ENCODE data around the gene TAAR8. TPM values are rescaled to one million over a fixed set of nuclear protein-coding genes. Genes with fewer than 3 reads are reported as not detected.

TAAR8 gene, protein sequence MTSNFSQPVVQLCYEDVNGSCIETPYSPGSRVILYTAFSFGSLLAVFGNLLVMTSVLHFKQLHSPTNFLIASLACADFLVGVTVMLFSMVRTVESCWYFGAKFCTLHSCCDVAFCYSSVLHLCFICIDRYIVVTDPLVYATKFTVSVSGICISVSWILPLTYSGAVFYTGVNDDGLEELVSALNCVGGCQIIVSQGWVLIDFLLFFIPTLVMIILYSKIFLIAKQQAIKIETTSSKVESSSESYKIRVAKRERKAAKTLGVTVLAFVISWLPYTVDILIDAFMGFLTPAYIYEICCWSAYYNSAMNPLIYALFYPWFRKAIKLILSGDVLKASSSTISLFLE
- total RNA-seq (not detected in 2 replicates), polyA plus RNA-seq (not detected in 2 replicates), polyA minus RNA-seq (not detected in 2 replicates)
- total RNA-seq (2013), result not detected

DNA sequence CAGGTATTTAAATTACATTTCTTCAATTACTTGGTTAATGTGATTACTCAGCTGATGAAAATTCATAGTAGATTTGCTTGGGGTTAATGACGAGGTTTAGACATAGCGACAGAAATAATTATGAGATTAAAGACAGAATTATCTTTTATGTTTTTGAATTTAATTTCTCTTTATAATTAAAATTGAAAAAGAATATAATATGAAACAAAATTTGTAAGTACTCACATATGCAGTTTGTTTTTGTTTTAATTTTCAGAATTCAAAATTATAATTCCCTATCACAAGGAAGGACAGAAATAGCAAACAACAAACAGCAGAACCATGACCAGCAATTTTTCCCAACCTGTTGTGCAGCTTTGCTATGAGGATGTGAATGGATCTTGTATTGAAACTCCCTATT is at the start of gene TAAR8:
Gene TAAR8 (plus strand): TSS at position 301 of the 400 bp plus-strand sequence. CDS start 21 bp downstream, at position 322.
- Histone ChIP-seq H3K4me1 (ENCODE audit: control insufficient read depth in 2 of 2, insufficient read depth in 2 of 2, low read length in 2 of 2) (peaks cover 0 to 2% of the 10 kb centered on the region in 2 donors), H3K9me3 (ENCODE audit: control extremely low read depth in 1 of 3, control insufficient read depth in 2 of 3, insufficient read depth in 1 of 3, low read length in 2 of 3) (no peaks in the 10 kb centered on the region), H3K36me3 (replicated peaks in 1 of 2; ENCODE audit: control extremely low read depth in 1 of 2, control insufficient read depth in 1 of 2, extremely low read depth in 1 of 2, insufficient read depth in 2 of 2, low read length in 1 of 2) (no peaks in the 10 kb centered on the region), H3K79me2 (ENCODE audit: control insufficient read depth, insufficient read depth, low read length) (no peaks in the 10 kb centered on the region), H3K4me3 (ENCODE audit: control extremely low read depth in 1 of 5, extremely low read depth in 1 of 5, insufficient read depth in 1 of 5, low read depth in 2 of 5, low read length in 4 of 5) (no peak within 1 kb of the TSS), H4K20me1 (ENCODE audit: control insufficient read depth, insufficient read depth, low read length, poor library complexity, severe bottlenecking) (no peaks in the 10 kb centered on the region), H2AFZ (ENCODE audit: insufficient read depth, low read depth, low read length, poor library complexity, severe bottlenecking) (no peak within 1 kb of the TSS), H3K27ac (ENCODE audit: low read length in 2 of 2) (no peak within 1 kb of the TSS), H3K4me2 (replicated peaks; ENCODE audit: low read depth, low read length, poor library complexity, severe bottlenecking) (no peak within 1 kb of the TSS), H3K9ac (ENCODE audit: low read length) (no peak within 1 kb of the TSS), H3K27me3 (replicated peaks in 1 of 4; ENCODE audit: control extremely low read depth in 1 of 4, control insufficient read depth in 3 of 4, insufficient read depth in 4 of 4, low read length in 3 of 4) (peaks cover 0 to 5% (median 0%) of the 10 kb centered on the region in 4 experiments)
- no peak for TF ChIP-seq EZH2 (IDR thresholded peaks at IDR 0.05; ENCODE audit: borderline replicate concordance, insufficient read depth, low read depth, low read length, poor library complexity, severe bottlenecking)
- TF ChIP-seq, protein P1, sequence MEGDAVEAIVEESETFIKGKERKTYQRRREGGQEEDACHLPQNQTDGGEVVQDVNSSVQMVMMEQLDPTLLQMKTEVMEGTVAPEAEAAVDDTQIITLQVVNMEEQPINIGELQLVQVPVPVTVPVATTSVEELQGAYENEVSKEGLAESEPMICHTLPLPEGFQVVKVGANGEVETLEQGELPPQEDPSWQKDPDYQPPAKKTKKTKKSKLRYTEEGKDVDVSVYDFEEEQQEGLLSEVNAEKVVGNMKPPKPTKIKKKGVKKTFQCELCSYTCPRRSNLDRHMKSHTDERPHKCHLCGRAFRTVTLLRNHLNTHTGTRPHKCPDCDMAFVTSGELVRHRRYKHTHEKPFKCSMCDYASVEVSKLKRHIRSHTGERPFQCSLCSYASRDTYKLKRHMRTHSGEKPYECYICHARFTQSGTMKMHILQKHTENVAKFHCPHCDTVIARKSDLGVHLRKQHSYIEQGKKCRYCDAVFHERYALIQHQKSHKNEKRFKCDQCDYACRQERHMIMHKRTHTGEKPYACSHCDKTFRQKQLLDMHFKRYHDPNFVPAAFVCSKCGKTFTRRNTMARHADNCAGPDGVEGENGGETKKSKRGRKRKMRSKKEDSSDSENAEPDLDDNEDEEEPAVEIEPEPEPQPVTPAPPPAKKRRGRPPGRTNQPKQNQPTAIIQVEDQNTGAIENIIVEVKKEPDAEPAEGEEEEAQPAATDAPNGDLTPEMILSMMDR (IDR thresholded peaks at IDR 0.05), result no peak
- peaks cover 32% of the 10 kb centered on the region for H3K27me3 Mint-ChIP-seq
- H3K4me3 Mint-ChIP-seq, result no peak within 1 kb of the TSS
- no peak for DNase-seq
- POLR2A ChIA-PET, result no interaction called here
- intact Hi-C loops (cut with micrococcal nuclease), result no loop called here
- peaks cover 3% of the 10 kb centered on the region for H3K4me1 Mint-ChIP-seq
- no peak within 1 kb of the TSS for H3K27ac Mint-ChIP-seq
- no peak for ATAC-seq (ENCODE audit: low read depth)
- WGBS (ENCODE audit: insufficient coverage), result no CpG with 5 or more reads among the region's 2 CpGs
- CTCF ChIA-PET, result no interaction called here
- no peaks in the 10 kb centered on the region for H3K9me3 Mint-ChIP-seq (ENCODE audit: insufficient read depth)

DNA sequence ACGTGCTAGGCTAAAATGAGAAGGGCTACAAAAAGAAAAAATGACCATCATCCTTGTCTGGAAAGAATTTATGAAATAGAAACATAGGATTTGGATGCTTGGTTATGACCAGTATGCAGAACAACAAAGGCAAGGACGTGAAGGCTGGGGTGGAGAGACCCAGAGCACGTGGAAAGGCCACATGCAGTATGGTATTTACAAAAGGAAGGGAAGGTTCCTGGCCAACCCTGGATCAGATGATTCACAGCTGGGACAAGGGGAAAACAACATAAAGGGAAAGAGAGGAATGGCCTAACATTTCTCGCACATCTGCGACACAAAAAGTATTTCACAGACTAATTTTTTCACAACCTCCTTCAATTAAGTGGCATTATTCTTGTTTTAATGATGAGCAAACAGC is 47.7 kb upstream of the TAAR8 start:
- ChIA-PET CTCF (no interaction called here), POLR2A (no interaction called here)
- H3K27ac Mint-ChIP-seq, result peak overlapping the region; percentile 43
- TF ChIP-seq, protein P1 (IDR thresholded peaks at IDR 0.05), result no peak
- no peak for TF ChIP-seq EZH2 (IDR thresholded peaks at IDR 0.05; ENCODE audit: borderline replicate concordance, insufficient read depth, low read depth, low read length, poor library complexity, severe bottlenecking)
- H3K27ac ChIP-seq (ENCODE audit: low read length in 2 of 2), result peak overlapping the region; percentile 28 to 88
- H3K36me3 ChIP-seq (replicated peaks in 1 of 2; ENCODE audit: control extremely low read depth in 1 of 2, control insufficient read depth in 1 of 2, extremely low read depth in 1 of 2, insufficient read depth in 2 of 2, low read length in 1 of 2), result peaks cover 29 to 74% of the 10 kb centered on the region in 2 experiments
- peaks cover 59% of the 10 kb centered on the region for H4K20me1 ChIP-seq (ENCODE audit: control insufficient read depth, insufficient read depth, low read length, poor library complexity, severe bottlenecking)
- H3K4me2 ChIP-seq (replicated peaks; ENCODE audit: low read depth, low read length, poor library complexity, severe bottlenecking), result peak overlapping the region; percentile 47
- H3K4me1 ChIP-seq (ENCODE audit: control insufficient read depth in 2 of 2, insufficient read depth in 2 of 2, low read length in 2 of 2), result peaks cover 85 to 88% of the 10 kb centered on the region in 2 donors
- H3K4me1 Mint-ChIP-seq, result peaks cover 93% of the 10 kb centered on the region
- DNase-seq, result no peak
- intact Hi-C loops (cut with micrococcal nuclease), result no loop called here
- ATAC-seq (ENCODE audit: low read depth), result no peak
- H3K9me3 ChIP-seq (ENCODE audit: control extremely low read depth in 1 of 3, control insufficient read depth in 2 of 3, insufficient read depth in 1 of 3, low read length in 2 of 3), result no peaks in the 10 kb centered on the region
- peak overlapping the region; percentile 52 for H3K4me3 Mint-ChIP-seq
- H3K9me3 Mint-ChIP-seq (ENCODE audit: insufficient read depth), result no peaks in the 10 kb centered on the region
- no peaks in the 10 kb centered on the region for H3K27me3 Mint-ChIP-seq
- H3K79me2 ChIP-seq (ENCODE audit: control insufficient read depth, insufficient read depth, low read length), result peaks cover 99% of the 10 kb centered on the region
- WGBS (ENCODE audit: insufficient coverage), result 46% methylated on average over 2 of the region's 5 CpGs
- peak overlapping the region; percentile 39 for H3K9ac ChIP-seq (ENCODE audit: low read length)
- peak overlapping the region in 1 of 5 experiments; percentile 25 for H3K4me3 ChIP-seq (ENCODE audit: control extremely low read depth in 1 of 5, extremely low read depth in 1 of 5, insufficient read depth in 1 of 5, low read depth in 2 of 5, low read length in 4 of 5)
- H2AFZ ChIP-seq (ENCODE audit: insufficient read depth, low read depth, low read length, poor library complexity, severe bottlenecking), result no peak overlapping the region
- H3K27me3 ChIP-seq (replicated peaks in 1 of 4; ENCODE audit: control extremely low read depth in 1 of 4, control insufficient read depth in 3 of 4, insufficient read depth in 4 of 4, low read length in 3 of 4), result no peaks in the 10 kb centered on the region

All from B cell (primary cell).